ENCODE results near the gene MUS81. TPM values are rescaled to one million over a fixed set of nuclear protein-coding genes. Genes with fewer than 3 reads are reported as not detected.
A peak's percentile ranks its signal among the peaks of the same experiment; 100 is the strongest.

MUS81 gene
- total RNA-seq, 2 experiments from 2014 or later, result 102 to 130 TPM

GRCh38 chr11:65849771-65850216 is 10.4 kb upstream of the MUS81 start:
- no peaks in the 10 kb centered on the region for H3K4me1 ChIP-seq (ENCODE audit: insufficient read depth, low read length, poor library complexity, severe bottlenecking)
- no peak for DNase-seq (ENCODE audit: low spot score)
- H3K36me3 ChIP-seq (ENCODE audit: insufficient read depth, low read length), result peaks cover 41% of the 10 kb centered on the region
- H4K20me1 ChIP-seq (ENCODE audit: insufficient read depth, low read length), result no peaks in the 10 kb centered on the region
- H3K27ac ChIP-seq (ENCODE audit: low read depth, low read length, poor library complexity, severe bottlenecking), result no peak overlapping the region
- no peak overlapping the region for H3K4me2 ChIP-seq (ENCODE audit: low read length)
- intact Hi-C loops (cut with micrococcal nuclease; ENCODE audit: unreplicated experiment), result no loop called here
- peaks cover 7% of the 10 kb centered on the region; the same call in 1 of the 2 replicates for H3K79me2 ChIP-seq (ENCODE audit: insufficient read depth, low read depth, low read length)
- no peak overlapping the region for H2AFZ ChIP-seq (ENCODE audit: low read length)
- no peaks in the 10 kb centered on the region for H3K9me2 ChIP-seq (ENCODE audit: insufficient read depth, low read length)
- ChIA-PET CTCF (ENCODE audit: unreplicated experiment) (no interaction called here), POLR2A (no interaction called here)
- no TSS peak for BruUV-seq (replicated peaks)
- TF ChIP-seq, protein P1, sequence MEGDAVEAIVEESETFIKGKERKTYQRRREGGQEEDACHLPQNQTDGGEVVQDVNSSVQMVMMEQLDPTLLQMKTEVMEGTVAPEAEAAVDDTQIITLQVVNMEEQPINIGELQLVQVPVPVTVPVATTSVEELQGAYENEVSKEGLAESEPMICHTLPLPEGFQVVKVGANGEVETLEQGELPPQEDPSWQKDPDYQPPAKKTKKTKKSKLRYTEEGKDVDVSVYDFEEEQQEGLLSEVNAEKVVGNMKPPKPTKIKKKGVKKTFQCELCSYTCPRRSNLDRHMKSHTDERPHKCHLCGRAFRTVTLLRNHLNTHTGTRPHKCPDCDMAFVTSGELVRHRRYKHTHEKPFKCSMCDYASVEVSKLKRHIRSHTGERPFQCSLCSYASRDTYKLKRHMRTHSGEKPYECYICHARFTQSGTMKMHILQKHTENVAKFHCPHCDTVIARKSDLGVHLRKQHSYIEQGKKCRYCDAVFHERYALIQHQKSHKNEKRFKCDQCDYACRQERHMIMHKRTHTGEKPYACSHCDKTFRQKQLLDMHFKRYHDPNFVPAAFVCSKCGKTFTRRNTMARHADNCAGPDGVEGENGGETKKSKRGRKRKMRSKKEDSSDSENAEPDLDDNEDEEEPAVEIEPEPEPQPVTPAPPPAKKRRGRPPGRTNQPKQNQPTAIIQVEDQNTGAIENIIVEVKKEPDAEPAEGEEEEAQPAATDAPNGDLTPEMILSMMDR (conservative IDR thresholded peaks at IDR 0.05; ENCODE audit: low read length), result no peak
- no peak for TF ChIP-seq EZH2phosphoT487 (IDR thresholded peaks at IDR 0.05; ENCODE audit: borderline replicate concordance, low read depth, low read length)
- H3K9me3 ChIP-seq (ENCODE audit: low read length), result peaks cover 7% of the 10 kb centered on the region; the same call in 1 of the 2 replicates
- no peak overlapping the region for H3K4me3 ChIP-seq (ENCODE audit: low read depth, low read length, poor library complexity, severe bottlenecking)

GRCh38 chr11:65850217-65851082 is 9.8 kb upstream of the MUS81 start:
- TF ChIP-seq, protein P1 (conservative IDR thresholded peaks at IDR 0.05; ENCODE audit: low read length), result no peak
- no peak for TF ChIP-seq EZH2phosphoT487 (IDR thresholded peaks at IDR 0.05; ENCODE audit: borderline replicate concordance, low read depth, low read length)

GRCh38 chr11:65851083-65851579 is 9.1 kb upstream of the MUS81 start:
- TF ChIP-seq, protein P1 (conservative IDR thresholded peaks at IDR 0.05; ENCODE audit: low read length), result peak; percentile 78
- no peak for TF ChIP-seq EZH2phosphoT487 (IDR thresholded peaks at IDR 0.05; ENCODE audit: borderline replicate concordance, low read depth, low read length)
- Histone ChIP-seq H3K27ac (ENCODE audit: low read depth, low read length, poor library complexity, severe bottlenecking) (no peak overlapping the region), H3K4me2 (ENCODE audit: low read length) (no peak overlapping the region), H4K20me1 (ENCODE audit: insufficient read depth, low read length) (peaks cover 9% of the 10 kb centered on the region), H3K4me1 (ENCODE audit: insufficient read depth, low read length, poor library complexity, severe bottlenecking) (peaks cover 3% of the 10 kb centered on the region), H2AFZ (ENCODE audit: low read length) (no peak overlapping the region), H3K4me3 (ENCODE audit: low read depth, low read length, poor library complexity, severe bottlenecking) (no peak overlapping the region), H3K36me3 (ENCODE audit: insufficient read depth, low read length) (peaks cover 55% of the 10 kb centered on the region), H3K9me3 (ENCODE audit: low read length) (peaks cover 7% of the 10 kb centered on the region; the same call in 1 of the 2 replicates), H3K79me2 (ENCODE audit: insufficient read depth, low read depth, low read length) (peaks cover 21% of the 10 kb centered on the region), H3K9me2 (ENCODE audit: insufficient read depth, low read length) (no peaks in the 10 kb centered on the region)
- POLR2A ChIA-PET, result no interaction called here
- intact Hi-C loops (cut with micrococcal nuclease; ENCODE audit: unreplicated experiment), result no loop called here
- no peak for DNase-seq (ENCODE audit: low spot score)
- no TSS peak for BruUV-seq (replicated peaks)
- CTCF ChIA-PET (ENCODE audit: unreplicated experiment), result no interaction called here

More at GRCh38 chr11:65850217-65851082, 9.8 kb upstream of the MUS81 start:
- H3K4me2 ChIP-seq (ENCODE audit: low read length), result no peak overlapping the region
- POLR2A ChIA-PET, result no interaction called here
- peaks cover 14% of the 10 kb centered on the region; the same call in 1 of the 2 replicates for H3K79me2 ChIP-seq (ENCODE audit: insufficient read depth, low read depth, low read length)
- no TSS peak for BruUV-seq (replicated peaks)
- H3K4me1 ChIP-seq (ENCODE audit: insufficient read depth, low read length, poor library complexity, severe bottlenecking), result no peaks in the 10 kb centered on the region
- no peak overlapping the region for H3K4me3 ChIP-seq (ENCODE audit: low read depth, low read length, poor library complexity, severe bottlenecking)
- no peak for DNase-seq (ENCODE audit: low spot score)
- intact Hi-C loops (cut with micrococcal nuclease; ENCODE audit: unreplicated experiment), result no loop called here
- no peaks in the 10 kb centered on the region for H3K9me2 ChIP-seq (ENCODE audit: insufficient read depth, low read length)
- peaks cover 7% of the 10 kb centered on the region; the same call in 1 of the 2 replicates for H3K9me3 ChIP-seq (ENCODE audit: low read length)
- H2AFZ ChIP-seq (ENCODE audit: low read length), result no peak overlapping the region
- CTCF ChIA-PET (ENCODE audit: unreplicated experiment), result no interaction called here
- H4K20me1 ChIP-seq (ENCODE audit: insufficient read depth, low read length), result peaks cover 2% of the 10 kb centered on the region
- no peak overlapping the region for H3K27ac ChIP-seq (ENCODE audit: low read depth, low read length, poor library complexity, severe bottlenecking)
- H3K36me3 ChIP-seq (ENCODE audit: insufficient read depth, low read length), result peaks cover 48% of the 10 kb centered on the region
